WERI-Rb-1 (cell line): ENCODE measurements around the gene ERFL.

Experiments
- DNase-seq: peaks from one replicate; pipeline ENCODE4 v3.0.0-alpha.2; 2020
- H3K27ac ChIP-seq: fragments of 250-450 bp; sonication (Bioruptor Pico); 2 replicates; pipeline ENCODE4 v1.5.1; 2020; ENCODE audit warnings: mild to moderate bottlenecking, moderate library complexity
- H3K27me3 ChIP-seq: fragments of 250-450 bp; sonication (Bioruptor Pico); 2 replicates; pipeline ENCODE4 v1.5.1; 2021; ENCODE audit warnings: mild to moderate bottlenecking, low read depth, moderate library complexity; ENCODE audit not compliant: insufficient read depth, severe bottlenecking
- H3K36me3 ChIP-seq: fragments of 250-450 bp; sonication (Bioruptor Pico); 2 replicates; pipeline ENCODE4 v1.5.1; 2020; ENCODE audit warnings: mild to moderate bottlenecking, moderate library complexity
- H3K4me3 ChIP-seq: 2 replicates; pipeline ENCODE4 v1.5.1; 2011; ENCODE audit warnings: low read depth, mild to moderate bottlenecking, control low read depth, low read length
- H3K9me3 ChIP-seq: fragments of 250-450 bp; sonication (Bioruptor Pico); 2 replicates; pipeline ENCODE4 v1.5.1; 2021; ENCODE audit warnings: mild to moderate bottlenecking, moderate library complexity; ENCODE audit not compliant: severe bottlenecking
- TF ChIP-seq, protein P1 (sequence below): IDR thresholded peaks from 2 replicates; pipeline ENCODE4 v1.5.1; 2011; ENCODE audit warnings: low read depth, mild to moderate bottlenecking, control low read depth, inconsistent platforms, low read length

Gene ERFL

DNA sequence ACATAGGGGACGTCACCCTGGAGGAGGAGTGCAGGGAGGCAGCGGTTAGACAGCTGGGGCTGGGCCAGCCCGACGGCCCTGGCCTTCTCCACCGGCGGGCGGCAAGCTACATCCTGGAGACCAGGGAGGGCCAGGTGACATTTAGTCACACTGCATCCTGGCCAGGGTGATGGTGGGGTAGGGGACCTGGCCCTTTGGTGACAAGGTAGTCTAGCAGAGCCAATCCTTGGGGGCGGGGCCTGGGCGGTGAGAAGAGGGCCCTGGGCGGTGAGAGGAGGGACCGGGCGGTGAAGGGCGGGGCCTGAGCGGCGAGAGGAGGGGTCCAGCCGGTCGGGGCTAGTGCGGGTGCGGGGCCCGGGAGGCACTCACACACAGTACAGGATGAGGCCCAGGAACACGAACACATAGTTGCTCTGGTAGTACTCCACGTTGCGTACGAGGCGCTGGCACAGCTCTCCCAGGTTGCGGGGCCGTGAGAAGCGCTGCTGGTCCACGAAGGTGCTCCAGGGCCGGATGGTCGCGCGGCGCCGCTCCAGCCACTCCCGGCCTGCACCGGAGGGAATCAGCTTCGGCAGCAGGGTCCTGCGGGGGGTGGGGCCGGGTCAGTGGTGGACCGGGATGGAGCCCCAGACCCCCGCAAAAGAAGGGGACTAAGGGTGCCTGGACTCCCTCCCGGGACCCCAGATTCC is 30.3 kb upstream of the ERFL start:
- Histone ChIP-seq H3K4me3 (peak overlapping the region; percentile 90), H3K27ac (peak overlapping the region; percentile 67), H3K9me3 (no peaks in the 10 kb centered on the region), H3K27me3 (no peaks in the 10 kb centered on the region), H3K36me3 (peaks cover 7% of the 10 kb centered on the region)
- TF ChIP-seq, protein P1, sequence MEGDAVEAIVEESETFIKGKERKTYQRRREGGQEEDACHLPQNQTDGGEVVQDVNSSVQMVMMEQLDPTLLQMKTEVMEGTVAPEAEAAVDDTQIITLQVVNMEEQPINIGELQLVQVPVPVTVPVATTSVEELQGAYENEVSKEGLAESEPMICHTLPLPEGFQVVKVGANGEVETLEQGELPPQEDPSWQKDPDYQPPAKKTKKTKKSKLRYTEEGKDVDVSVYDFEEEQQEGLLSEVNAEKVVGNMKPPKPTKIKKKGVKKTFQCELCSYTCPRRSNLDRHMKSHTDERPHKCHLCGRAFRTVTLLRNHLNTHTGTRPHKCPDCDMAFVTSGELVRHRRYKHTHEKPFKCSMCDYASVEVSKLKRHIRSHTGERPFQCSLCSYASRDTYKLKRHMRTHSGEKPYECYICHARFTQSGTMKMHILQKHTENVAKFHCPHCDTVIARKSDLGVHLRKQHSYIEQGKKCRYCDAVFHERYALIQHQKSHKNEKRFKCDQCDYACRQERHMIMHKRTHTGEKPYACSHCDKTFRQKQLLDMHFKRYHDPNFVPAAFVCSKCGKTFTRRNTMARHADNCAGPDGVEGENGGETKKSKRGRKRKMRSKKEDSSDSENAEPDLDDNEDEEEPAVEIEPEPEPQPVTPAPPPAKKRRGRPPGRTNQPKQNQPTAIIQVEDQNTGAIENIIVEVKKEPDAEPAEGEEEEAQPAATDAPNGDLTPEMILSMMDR = no peak
- peak; percentile 91 for DNase-seq

- Histone ChIP-seq H3K27ac (peak overlapping the region; percentile 37), H3K27me3 (no peaks in the 10 kb centered on the region), H3K36me3 (peaks cover 1% of the 10 kb centered on the region; the same call in 1 of the 2 replicates), H3K4me3 (peak overlapping the region; percentile 90), H3K9me3 (no peaks in the 10 kb centered on the region)
- TF ChIP-seq, protein P1 = peak; percentile 74
- DNase-seq = peak; percentile 82
These were observed 29.7 kb upstream of the ERFL start for GRCh38 chr19:41957838-41958366.

DNA sequence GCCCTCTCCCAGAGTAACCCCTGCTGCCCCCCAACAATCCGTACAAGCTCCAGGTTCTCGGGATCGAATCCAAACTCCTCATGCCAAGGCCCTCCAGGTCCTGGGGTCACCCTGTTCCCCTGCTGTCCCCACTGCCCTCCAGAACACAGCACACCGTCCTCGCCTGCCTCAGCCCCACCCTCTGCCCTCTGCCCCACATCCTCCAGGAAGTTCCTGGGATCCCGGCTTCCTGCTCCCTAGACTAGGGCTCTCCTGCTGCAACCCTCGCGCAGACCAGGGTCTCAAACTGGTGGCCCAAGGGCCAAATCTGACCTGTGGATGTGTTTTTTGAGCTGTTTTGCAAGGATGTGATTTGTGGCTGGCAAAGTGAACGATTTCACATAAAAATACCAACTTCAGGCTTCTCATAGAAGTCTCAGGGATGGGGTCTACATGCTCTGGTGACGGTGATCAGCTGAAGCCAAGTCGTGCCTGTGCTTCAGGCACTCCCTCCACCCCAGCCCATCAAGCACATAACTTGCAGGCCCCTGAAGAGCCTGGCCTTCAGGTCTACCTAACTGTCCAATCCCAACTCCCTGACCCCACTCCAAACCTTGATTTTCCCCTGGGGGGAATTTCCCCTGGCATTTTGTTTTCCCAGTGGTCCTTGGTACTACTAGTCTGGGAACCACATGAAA is 29.1 kb upstream of the ERFL start:
- TF ChIP-seq, protein P1 = no peak
- H3K4me3 ChIP-seq = no peak overlapping the region

GRCh38 chr19:41956621-41957020 is 28.4 kb upstream of the ERFL start:
- H3K27me3 ChIP-seq = no peaks in the 10 kb centered on the region
- no peaks in the 10 kb centered on the region for H3K9me3 ChIP-seq
- no peak overlapping the region for H3K27ac ChIP-seq
- no peak overlapping the region for H3K4me3 ChIP-seq
- H3K36me3 ChIP-seq = no peaks in the 10 kb centered on the region
- TF ChIP-seq, protein P1 = no peak
- no peak for DNase-seq

More for the DNA sequence above, 29.1 kb upstream of the ERFL start:
- no peaks in the 10 kb centered on the region for H3K36me3 ChIP-seq
- no peak overlapping the region for H3K27ac ChIP-seq
- H3K9me3 ChIP-seq = no peaks in the 10 kb centered on the region
- H3K27me3 ChIP-seq = no peaks in the 10 kb centered on the region
- DNase-seq = no peak

- no peak for DNase-seq
- TF ChIP-seq, protein P1 = no peak
- H3K4me3 ChIP-seq = no peak overlapping the region
- H3K9me3 ChIP-seq = no peaks in the 10 kb centered on the region
- no peak overlapping the region for H3K27ac ChIP-seq
- H3K27me3 ChIP-seq = no peaks in the 10 kb centered on the region
- no peaks in the 10 kb centered on the region for H3K36me3 ChIP-seq
These were observed 27.3 kb upstream of the ERFL start for GRCh38 chr19:41955521-41955920.
